Uterus (tissue), 4 donors: ENCODE data around the gene STX5. TPM values are rescaled to one million over a fixed set of nuclear protein-coding genes. Genes with fewer than 3 reads are reported as not detected.
"Not testable (repeated sequence)": the region's sequence is repeated elsewhere in the genome, so short reads cannot be mapped to it uniquely, and the experiment has no call there.

ENCODE experiments used
- DNase-seq, 2 donors: peaks; one replicate each; pipeline ENCODE4 v3.0.0-alpha.2; 2019 to 2020
- H3K27ac ChIP-seq, 2 donors: fragments of 200-600 bp; sonication (generic); 1 replicate in 1 of 2; 2 replicates in 1 of 2; pipeline ENCODE4 v1.5.1; 2016 to 2018
- H3K27me3 ChIP-seq, 2 donors: fragments of 200-600 bp; sonication (generic); one replicate each; pipeline ENCODE4 v1.5.1; 2018 to 2019; ENCODE audit warnings: control low read depth in 1 of 2
- H3K36me3 ChIP-seq, 2 donors: fragments of 200-600 bp; sonication (generic); one replicate each; pipeline ENCODE4 v1.5.1; 2019; ENCODE audit warnings: control low read depth in 1 of 2
- H3K4me1 ChIP-seq, 2 donors: fragments of 200-600 bp; sonication (generic); one replicate each; pipeline ENCODE4 v1.5.1; 2018 to 2019; ENCODE audit warnings: control low read depth in 1 of 2
- H3K4me3 ChIP-seq, 2 donors: fragments of 200-600 bp; sonication (generic); 1 replicate in 1 of 2; 2 replicates in 1 of 2; pipeline ENCODE4 v1.5.1; 2018 to 2019; ENCODE audit warnings: mild to moderate bottlenecking in 1 of 2
- H3K9me3 ChIP-seq, 2 donors: fragments of 200-600 bp; sonication (generic); one replicate each; pipeline ENCODE4 v1.5.1; 2019; ENCODE audit warnings: control low read depth in 1 of 2
- CTCF ChIP-seq, 4 experiments: fragments of 200-600 bp in 2 of 4; fragments of 450-650 bp in 2 of 4; sonication (generic) in 2 of 4; IDR thresholded peaks; one replicate each; pipeline ENCODE4 v1.5.1; 2016 to 2019; ENCODE audit warnings: antibody characterized with exemption in 4 of 4, mild to moderate bottlenecking in 2 of 4, moderate library complexity in 1 of 4
- POLR2A ChIP-seq, 2 donors: fragments of 450-650 bp; IDR thresholded peaks; one replicate each; pipeline ENCODE4 v1.6.1; 2016; ENCODE audit warnings: antibody characterized with exemption in 2 of 2, mild to moderate bottlenecking in 1 of 2, moderate library complexity in 1 of 2
- intact Hi-C: fragments of 100-400 bp; cut with DNase I; formaldehyde crosslinking; loops from one replicate; pipeline ENCODE4 v1.15.1; 2023; ENCODE audit warnings: low total_unique reads
- total RNA-seq, 4 donors: library from RNA; depleted of rRNA in 3 of 4; stranded (reverse); fragments of >200 nt in 3 of 4; gene quantifications; one replicate each; pipeline versions ENCODE4 v1.1.0 to v1.2.4, GENCODE V29; 2014 to 2023
- donor health status: DM: yes; HTN: yes; CAD: no.

STX5 gene
- total RNA-seq, 4 donors from 2014 or later = 36.5 to 73.5 (median 55.2) TPM

GRCh38 chr11:62876712-62877111 lies 44.9 kb upstream of the STX5 start:
- no peaks in the 10 kb centered on the region for H3K27me3 ChIP-seq
- H3K9me3 ChIP-seq = no peaks in the 10 kb centered on the region
- H3K36me3 ChIP-seq = no peaks in the 10 kb centered on the region
- intact Hi-C loops = no loop called here
- peaks cover 6 to 14% of the 10 kb centered on the region in 2 donors for H3K4me1 ChIP-seq
- no peak overlapping the region for H3K4me3 ChIP-seq
- TF ChIP-seq CTCF (IDR thresholded peaks at IDR 0.05) (no peak), POLR2A (IDR thresholded peaks at IDR 0.05) (no peak)
- DNase-seq = no peak
- H3K27ac ChIP-seq = no peak overlapping the region

DNA sequence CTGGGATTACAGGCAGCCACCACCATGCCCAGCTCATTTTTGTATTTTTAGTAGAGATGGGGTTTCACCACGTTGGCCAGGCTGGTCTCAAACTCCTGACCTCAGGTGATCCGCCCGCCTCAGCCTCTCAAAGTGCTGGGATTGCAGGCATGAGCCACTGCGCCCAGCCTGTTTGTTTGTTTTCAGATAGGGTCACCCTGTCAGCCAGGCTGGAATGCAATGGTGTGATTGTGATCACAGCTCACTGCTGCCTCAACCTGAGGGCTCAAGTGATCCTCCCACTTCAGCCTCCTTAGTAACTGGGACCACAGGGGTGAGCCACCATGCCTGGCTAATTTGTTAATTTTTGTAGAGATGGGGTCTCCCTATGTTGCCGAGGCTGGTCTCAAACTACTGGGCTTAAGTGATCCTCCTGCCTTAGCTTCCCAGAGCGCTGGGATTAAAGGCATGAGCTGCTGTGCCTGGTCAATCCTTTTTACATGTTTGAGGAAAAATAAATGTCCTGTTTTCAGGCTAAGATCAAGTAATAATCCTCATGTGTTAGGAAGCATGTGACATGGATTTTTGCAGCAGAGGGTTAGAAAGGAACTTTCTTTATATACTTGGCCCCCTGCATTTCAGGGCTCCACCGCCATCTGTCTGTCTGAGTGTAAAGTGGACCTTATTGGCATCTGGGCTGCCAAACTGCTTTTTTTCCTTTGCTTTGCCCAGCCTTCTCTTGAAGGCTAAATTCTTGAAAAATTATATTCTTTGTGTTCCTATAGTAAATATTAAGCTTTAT lies 44.0 kb upstream of the STX5 start:
- H3K36me3 ChIP-seq = no peaks in the 10 kb centered on the region
- no peak overlapping the region for H3K27ac ChIP-seq
- no peak for DNase-seq
- no peak overlapping the region for H3K4me3 ChIP-seq
- peaks cover 6 to 14% of the 10 kb centered on the region in 2 donors for H3K4me1 ChIP-seq
- H3K27me3 ChIP-seq = no peaks in the 10 kb centered on the region
- TF ChIP-seq CTCF (IDR thresholded peaks at IDR 0.05) (no peak), POLR2A (IDR thresholded peaks at IDR 0.05) (no peak)
- H3K9me3 ChIP-seq = no peaks in the 10 kb centered on the region
- intact Hi-C loops = no loop called here

GRCh38 chr11:62874851-62875250 lies 43.0 kb upstream of the STX5 start:
- Histone ChIP-seq H3K27ac (no peak overlapping the region), H3K4me3 (no peak overlapping the region), H3K9me3 (no peaks in the 10 kb centered on the region), H3K4me1 (peaks cover 5 to 10% of the 10 kb centered on the region in 2 donors), H3K36me3 (no peaks in the 10 kb centered on the region), H3K27me3 (no peaks in the 10 kb centered on the region)
- TF ChIP-seq CTCF (IDR thresholded peaks at IDR 0.05) = no peak
- TF ChIP-seq POLR2A (IDR thresholded peaks at IDR 0.05) = no peak
- intact Hi-C loops = no loop called here
- DNase-seq = no peak

DNA sequence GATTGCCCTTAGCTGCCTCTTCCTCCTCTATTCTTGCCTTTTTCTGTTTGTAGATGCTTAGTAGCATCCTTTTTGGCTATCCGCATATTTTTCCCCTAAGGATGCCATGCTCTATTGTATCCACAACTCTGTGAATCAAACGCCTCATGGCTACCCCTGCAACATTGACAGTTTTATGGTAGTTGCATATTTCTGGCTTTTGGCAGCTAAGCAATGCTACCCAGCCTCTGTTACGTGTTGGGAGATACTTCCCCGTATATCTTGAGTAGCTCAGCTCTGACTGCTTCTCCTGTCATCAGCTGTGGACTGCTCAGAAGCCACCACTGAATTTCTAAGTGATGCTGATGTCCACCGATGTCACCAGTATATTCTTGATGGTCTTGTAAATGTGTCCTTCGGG lies 33.8 kb upstream of the STX5 start:
- H3K27me3 ChIP-seq = no peaks in the 10 kb centered on the region
- no peaks in the 10 kb centered on the region for H3K9me3 ChIP-seq
- no peaks in the 10 kb centered on the region for H3K36me3 ChIP-seq
- intact Hi-C loops = no loop called here
- TF ChIP-seq POLR2A (IDR thresholded peaks at IDR 0.05) = no peak
- TF ChIP-seq CTCF (IDR thresholded peaks at IDR 0.05) = no peak
- DNase-seq = no peak
- H3K4me1 ChIP-seq = no peaks in the 10 kb centered on the region
- no peak overlapping the region for H3K4me3 ChIP-seq
- no peak overlapping the region for H3K27ac ChIP-seq

DNA sequence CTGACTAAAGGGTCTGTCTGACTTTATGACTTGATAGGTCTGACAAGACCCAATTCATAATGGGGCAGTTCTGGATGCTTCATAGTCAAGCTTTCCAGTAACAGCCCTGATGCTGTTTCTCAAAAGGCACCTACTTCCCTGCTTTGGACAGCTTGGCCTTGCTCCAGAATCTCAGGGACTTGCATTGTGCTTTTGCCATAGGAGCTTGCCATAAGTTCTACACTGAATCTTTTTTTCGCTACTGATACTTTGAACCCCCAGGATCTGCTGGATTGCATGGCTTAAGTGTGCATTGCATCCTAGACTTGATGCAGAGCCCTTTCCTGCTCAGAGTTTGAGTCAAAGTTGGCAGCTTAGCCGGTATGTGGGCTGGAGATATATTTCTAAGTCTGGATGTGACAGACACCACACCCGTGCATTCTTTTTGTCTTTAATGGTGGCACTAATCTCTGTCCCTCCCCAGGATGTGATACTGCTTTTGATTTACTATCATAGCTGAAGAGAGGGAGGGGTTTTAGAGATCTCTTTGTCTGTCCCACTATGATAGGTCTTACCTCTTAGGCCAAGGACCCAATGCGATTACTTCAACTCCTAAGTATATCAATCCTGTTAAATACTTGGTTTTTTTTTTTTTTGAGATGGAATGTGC lies 32.0 kb upstream of the STX5 start:
- Histone ChIP-seq H3K4me3 (no peak overlapping the region), H3K27ac (no peak overlapping the region), H3K4me1 (no peaks in the 10 kb centered on the region), H3K27me3 (no peaks in the 10 kb centered on the region), H3K36me3 (no peaks in the 10 kb centered on the region), H3K9me3 (no peaks in the 10 kb centered on the region)
- intact Hi-C loops = loop anchor here (2.0 kb wide), 1 partner anchor 77 kb away; the partner anchor contains the start of gene TMEM179B
- no peak for TF ChIP-seq CTCF (IDR thresholded peaks at IDR 0.05)
- no peak for TF ChIP-seq POLR2A (IDR thresholded peaks at IDR 0.05)
- no peak for DNase-seq

DNA sequence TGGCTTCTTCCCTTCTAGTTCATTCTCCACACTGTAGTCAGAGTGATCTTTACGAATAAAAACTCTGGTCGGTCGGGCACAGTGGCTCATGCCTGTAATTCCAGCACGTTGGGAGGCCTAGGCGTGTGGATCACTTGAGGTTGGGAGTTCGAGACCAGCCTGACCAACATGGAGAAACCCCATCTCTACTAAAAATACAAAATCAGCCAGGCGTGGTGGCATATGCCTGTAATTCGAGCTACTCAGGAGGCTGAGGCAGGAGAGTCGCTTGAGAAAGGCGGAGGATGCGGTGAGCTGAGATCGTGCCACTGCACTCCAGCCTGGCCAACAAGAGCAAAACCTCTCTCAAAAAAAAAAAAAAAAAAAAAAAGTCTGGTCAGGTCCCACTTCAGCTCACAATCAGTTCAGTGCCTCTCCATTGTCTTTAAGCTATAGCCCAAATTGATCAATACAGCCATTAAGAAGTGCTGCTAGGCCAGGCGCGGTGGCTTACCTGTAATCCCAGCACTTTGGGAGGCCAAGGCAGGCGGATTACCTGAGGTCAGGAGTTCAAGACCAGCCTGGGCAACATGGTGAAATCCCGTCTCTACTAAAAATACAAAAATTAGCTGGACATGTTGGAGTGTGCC lies 29.8 kb upstream of the STX5 start:
- not testable (repeated sequence) for H3K36me3 ChIP-seq, H3K27ac ChIP-seq, DNase-seq, H3K27me3 ChIP-seq, H3K4me1 ChIP-seq, H3K4me3 ChIP-seq, H3K9me3 ChIP-seq
- intact Hi-C loops = loop anchor here (2.0 kb wide), 1 partner anchor 75 kb away; the partner anchor contains the start of gene TMEM179B
